Right lobe of liver (tissue), 4 donors: ENCODE results near the gene ALDH1A3.

Experiments used
- CTCF ChIP-seq, 4 donors: fragments of 200-600 bp in 3 of 4; fragments of 450-650 bp in 1 of 4; IDR thresholded peaks; one replicate each; pipeline versions ENCODE4 v1.5.1 to v1.8.0; 2016 to 2022; ENCODE audit warnings: antibody characterized with exemption in 4 of 4, mild to moderate bottlenecking in 2 of 4
- POLR2A ChIP-seq: fragments of 450-650 bp; IDR thresholded peaks from one replicate; pipeline ENCODE4 v1.6.1; 2017; ENCODE audit warnings: antibody characterized with exemption, mild to moderate bottlenecking
- donor health status: DM: no; HTN: no; CAD: no.
- donor health status: DM: no; HTN: no; CAD: no.
- donor health status: DM: no; HTN: yes; CAD: no.

- TF ChIP-seq CTCF (IDR thresholded peaks at IDR 0.05) (no peak), POLR2A (no peak)
Measured at GRCh38 chr15:100899601-100900000, 20.0 kb downstream of the ALDH1A3 start.
